Testis (tissue), 2 donors: Measurements from ENCODE around the gene ARMH4.

ENCODE experiments used
- CTCF ChIP-seq, 3 experiments: fragments of 450-650 bp in 2 of 3; fragments of 200-600 bp in 1 of 3; sonication (generic) in 1 of 3; IDR thresholded peaks; one replicate each; pipeline ENCODE4 v1.5.1; 2016 to 2019; ENCODE audit warnings: antibody characterized with exemption in 3 of 3, mild to moderate bottlenecking in 2 of 3, moderate library complexity in 1 of 3
- POLR2A ChIP-seq: fragments of 450-650 bp; IDR thresholded peaks from one replicate; pipeline ENCODE4 v1.6.1; 2017; ENCODE audit warnings: antibody characterized with exemption, mild to moderate bottlenecking, moderate library complexity

- no peak for TF ChIP-seq POLR2A
- no peak for TF ChIP-seq CTCF (IDR thresholded peaks at IDR 0.05)
Observed at GRCh38 chr14:57998766-57999165, 153.2 kb downstream of the ARMH4 start.
